Lower leg skin (tissue), 3 donors: Measurements from ENCODE around the gene HOXD9.

Experiments used
- CTCF ChIP-seq, 3 donors: fragments of 450-650 bp; IDR thresholded peaks; one replicate each; pipeline ENCODE4 v1.5.1; 2016; ENCODE audit warnings: antibody characterized with exemption in 3 of 3, mild to moderate bottlenecking in 3 of 3, moderate library complexity in 2 of 3
- POLR2A ChIP-seq, 2 donors: fragments of 450-650 bp; IDR thresholded peaks; one replicate each; pipeline ENCODE4 v1.6.1; 2016 to 2017; ENCODE audit warnings: antibody characterized with exemption in 2 of 2, mild to moderate bottlenecking in 1 of 2, moderate library complexity in 1 of 2

GRCh38 chr2:176138526-176138922 is 16.0 kb downstream of the HOXD9 start:
- TF ChIP-seq CTCF (IDR thresholded peaks at IDR 0.05) (no peak), POLR2A (IDR thresholded peaks at IDR 0.05) (no peak)
